Thoracic aorta (tissue), 2 donors: ENCODE data around the gene CLN6. TPM values are rescaled to one million over a fixed set of nuclear protein-coding genes. Genes with fewer than 3 reads are reported as not detected.

ENCODE experiments used
- ATAC-seq: fragments of 150-250 bp; one replicate; pipeline ENCODE4 v1.8.0; 2017; ENCODE audit warnings: low read depth; ENCODE audit not compliant: insufficient number of reproducible peaks, low FRiP score
- DNase-seq: peaks from one replicate; pipeline ENCODE4 v3.0.0-alpha.2; 2020; ENCODE audit warnings: low spot score
- H3K27ac ChIP-seq, 2 donors: fragments of 200-600 bp; sonication (generic); 1 replicate in 1 of 2; 2 replicates in 1 of 2; pipeline ENCODE4 v1.5.1; 2016; ENCODE audit warnings: mild to moderate bottlenecking in 2 of 2, moderate library complexity in 2 of 2
- H3K27me3 ChIP-seq: fragments of 200-600 bp; sonication (generic); replicated peaks from 2 replicates; pipeline ENCODE4 v1.6.0; 2016; ENCODE audit warnings: mild to moderate bottlenecking; ENCODE audit not compliant: insufficient read depth
- H3K36me3 ChIP-seq: fragments of 200-600 bp; sonication (generic); one replicate; pipeline ENCODE4 v1.5.1; 2016
- H3K4me1 ChIP-seq, 2 donors: fragments of 200-600 bp; sonication (generic); 1 replicate in 1 of 2; 2 replicates in 1 of 2; pipeline versions ENCODE4 v1.5.1 to v1.6.0; 2016; ENCODE audit warnings: low read depth in 2 of 2, mild to moderate bottlenecking in 1 of 2; ENCODE audit not compliant: control insufficient read depth in 1 of 2
- H3K4me3 ChIP-seq: fragments of 200-600 bp; sonication (generic); 2 replicates; pipeline ENCODE4 v1.5.1; 2016; ENCODE audit warnings: mild to moderate bottlenecking
- H3K9me3 ChIP-seq: fragments of 200-600 bp; sonication (generic); 2 replicates; pipeline ENCODE4 v1.5.1; 2016
- CTCF ChIP-seq: fragments of 200-600 bp; sonication (generic); IDR thresholded peaks from one replicate; pipeline ENCODE4 v1.5.1; 2019; ENCODE audit warnings: antibody characterized with exemption
- total RNA-seq, 2 donors: library from RNA; depleted of rRNA; stranded (reverse); fragments of >200 nt; gene quantifications; one replicate each; pipeline versions ENCODE4 v1.1.0 to v1.2.3, GENCODE V29; 2016

Gene CLN6
- total RNA-seq, 2 donors from 2014 or later, result 18.5 to 22.9 TPM

GRCh38 chr15:68271854-68272471 is 42.4 kb upstream of the CLN6 start:
- H3K36me3 ChIP-seq, result no peaks in the 10 kb centered on the region
- TF ChIP-seq CTCF, result no peak
- peak overlapping the region; percentile 98 to 99 for H3K27ac ChIP-seq
- no peak overlapping the region for H3K4me3 ChIP-seq
- ATAC-seq (no peak), DNase-seq (no peak)
- no peaks in the 10 kb centered on the region for H3K27me3 ChIP-seq
- peaks cover 18 to 63% of the 10 kb centered on the region in 2 donors for H3K4me1 ChIP-seq
- no peaks in the 10 kb centered on the region for H3K9me3 ChIP-seq

GRCh38 chr15:68268405-68268804 is 38.9 kb upstream of the CLN6 start:
- H3K27me3 ChIP-seq, result no peaks in the 10 kb centered on the region
- no peak for TF ChIP-seq CTCF
- no peaks in the 10 kb centered on the region for H3K9me3 ChIP-seq
- H3K27ac ChIP-seq, result no peak overlapping the region
- H3K4me3 ChIP-seq, result no peak overlapping the region
- H3K36me3 ChIP-seq, result no peaks in the 10 kb centered on the region
- no peak for ATAC-seq
- H3K4me1 ChIP-seq, result peaks cover 13 to 29% of the 10 kb centered on the region in 2 donors
- DNase-seq, result no peak

- H3K36me3 ChIP-seq, result no peaks in the 10 kb centered on the region
- no peak for TF ChIP-seq CTCF
- H3K4me3 ChIP-seq, result no peak overlapping the region
- ATAC-seq, result no peak
- DNase-seq, result no peak
- no peak overlapping the region for H3K27ac ChIP-seq
- no peaks in the 10 kb centered on the region for H3K9me3 ChIP-seq
- H3K27me3 ChIP-seq, result no peaks in the 10 kb centered on the region
- H3K4me1 ChIP-seq, result peaks cover 0 to 2% of the 10 kb centered on the region in 2 donors
Observed at GRCh38 chr15:68265674-68266073, 36.1 kb upstream of the CLN6 start.

GRCh38 chr15:68265081-68265480 is 35.6 kb upstream of the CLN6 start:
- DNase-seq (no peak), ATAC-seq (no peak)
- H3K36me3 ChIP-seq, result no peaks in the 10 kb centered on the region

GRCh38 chr15:68264282-68264681 is 34.8 kb upstream of the CLN6 start:
- no peaks in the 10 kb centered on the region for H3K9me3 ChIP-seq
- H3K36me3 ChIP-seq, result no peaks in the 10 kb centered on the region
- DNase-seq (no peak), ATAC-seq (no peak)
- no peak for TF ChIP-seq CTCF
- no peak overlapping the region for H3K4me3 ChIP-seq
- H3K27ac ChIP-seq, result no peak overlapping the region
- H3K27me3 ChIP-seq, result no peaks in the 10 kb centered on the region
- H3K4me1 ChIP-seq, result no peaks in the 10 kb centered on the region

More at GRCh38 chr15:68265081-68265480, 35.6 kb upstream of the CLN6 start:
- H3K9me3 ChIP-seq, result no peaks in the 10 kb centered on the region
- TF ChIP-seq CTCF, result no peak
- no peak overlapping the region for H3K27ac ChIP-seq
- no peaks in the 10 kb centered on the region for H3K4me1 ChIP-seq
- no peaks in the 10 kb centered on the region for H3K27me3 ChIP-seq
- H3K4me3 ChIP-seq, result no peak overlapping the region
